LHCN-M2 (cell line): ENCODE data around the gene LYRM4. TPM values are rescaled to one million over a fixed set of nuclear protein-coding genes. Genes with fewer than 3 reads are reported as not detected.

Experiments used
- DNase-seq: peaks from one replicate; pipeline ENCODE4 v3.0.0-alpha.2; 2012; ENCODE audit warnings: low read depth
- total RNA-seq: library from RNA; depleted of rRNA; stranded (reverse); fragments of >200 nt; gene quantifications from 2 replicates; pipeline ENCODE4 v1.2.3, GENCODE V29; 2014

LYRM4 gene
- total RNA-seq, 1 experiment from 2014 or later, result 18.0 TPM

- peak; percentile 18 for DNase-seq
These were observed 161.2 kb downstream of the LYRM4 start for GRCh38 chr6:5099537-5099936.

GRCh38 chr6:5098501-5099270 lies 162.1 kb downstream of the LYRM4 start:
- no peak for DNase-seq

- DNase-seq, result no peak
These were observed 164.3 kb downstream of the LYRM4 start for GRCh38 chr6:5096482-5096881.

- peak; percentile 20 for DNase-seq
These were observed 165.5 kb downstream of the LYRM4 start for GRCh38 chr6:5095236-5095635.

GRCh38 chr6:5094327-5094726 lies 166.4 kb downstream of the LYRM4 start:
- DNase-seq, result peak; percentile 91

- no peak for DNase-seq
These were observed 167.3 kb downstream of the LYRM4 start for GRCh38 chr6:5093231-5094015.

- DNase-seq, result no peak
These were observed 169.3 kb downstream of the LYRM4 start for GRCh38 chr6:5091210-5092069.

- DNase-seq, result no peak
These were observed 170.1 kb downstream of the LYRM4 start for GRCh38 chr6:5090603-5091002.

GRCh38 chr6:5089481-5090438 lies 171.0 kb downstream of the LYRM4 start:
- no peak for DNase-seq

- no peak for DNase-seq
These were observed 172.0 kb downstream of the LYRM4 start for GRCh38 chr6:5088780-5089179.

- no peak for DNase-seq
These were observed 173.4 kb downstream of the LYRM4 start for GRCh38 chr6:5087389-5087788.

GRCh38 chr6:5086294-5086890 lies 174.4 kb downstream of the LYRM4 start:
- no peak for DNase-seq

- DNase-seq, result peak; percentile 11
These were observed 175.0 kb downstream of the LYRM4 start for GRCh38 chr6:5085648-5086293.

- peak; percentile 30 for DNase-seq
These were observed 175.7 kb downstream of the LYRM4 start, which contains the start of gene PPP1R3G for GRCh38 chr6:5084781-5085647. Gene PPP1R3G, plus strand, starts transcription at chr6:5085341. Its CDS starts 145 bp downstream, at chr6:5085486.

- DNase-seq, result no peak
These were observed 176.4 kb downstream of the LYRM4 start for GRCh38 chr6:5084360-5084780.

- no peak for DNase-seq
These were observed 176.9 kb downstream of the LYRM4 start for GRCh38 chr6:5083813-5084359.

GRCh38 chr6:5083307-5083583 lies 177.5 kb downstream of the LYRM4 start:
- no peak for DNase-seq

- DNase-seq, result peak; percentile 56
These were observed 178.1 kb downstream of the LYRM4 start for GRCh38 chr6:5082487-5083306.
